SK-N-SH treated with all-trans-retinoic acid at 6 μM for 48 hours (cell line): Measurements from ENCODE around the gene CNN2.

Experiments
- BACH2 ChIP-seq: fragments of 250-450 bp; sonication (Bioruptor Pico); IDR thresholded peaks from 2 replicates; pipeline ENCODE4 v1.9.0; 2021; ENCODE audit warnings: mild to moderate bottlenecking, borderline replicate concordance
- ISL1 ChIP-seq: fragments of 250-450 bp; sonication (Bioruptor Pico); IDR thresholded peaks from 2 replicates; pipeline ENCODE4 v2.1.2; 2022; ENCODE audit warnings: mild to moderate bottlenecking, moderate library complexity
- RARB ChIP-seq: fragments of 250-450 bp; sonication (Bioruptor Pico); IDR thresholded peaks from 2 replicates; pipeline ENCODE4 v1.8.0; 2021; ENCODE audit warnings: mild to moderate bottlenecking, moderate library complexity
- TOX ChIP-seq: fragments of 250-450 bp; sonication (Bioruptor Pico); IDR thresholded peaks from 2 replicates; pipeline ENCODE4 v1.8.0; 2021; ENCODE audit warnings: mild to moderate bottlenecking, moderate library complexity, borderline replicate concordance
- ZFP30 ChIP-seq: fragments of 450-650 bp; formaldehyde crosslinking; IDR thresholded peaks from 2 replicates; pipeline ENCODE4 v1.5.0; 2022; ENCODE audit warnings: mild to moderate bottlenecking, moderate library complexity
- ZNF70 ChIP-seq: fragments of 450-650 bp; formaldehyde crosslinking; IDR thresholded peaks from 2 replicates; pipeline ENCODE4 v1.5.0; 2020; ENCODE audit warnings: mild to moderate bottlenecking, moderate library complexity
- TF ChIP-seq, protein P1 (sequence below): fragments of 250-450 bp; sonication (Bioruptor Pico); IDR thresholded peaks from 2 replicates; pipeline ENCODE4 v1.5.0; 2020; ENCODE audit warnings: mild to moderate bottlenecking, moderate library complexity
- TF ChIP-seq, protein P2 (sequence below): fragments of 250-450 bp; sonication (Bioruptor Pico); IDR thresholded peaks from 2 replicates; pipeline ENCODE4 v1.8.0; 2021; ENCODE audit warnings: low read depth, mild to moderate bottlenecking, moderate library complexity, borderline replicate concordance

GRCh38 chr19:988510-988909 is 37.9 kb upstream of the CNN2 start:
- TF ChIP-seq TOX: no peak
- TF ChIP-seq ZFP30 (CRISPR knock-in tag): no peak
- TF ChIP-seq, protein P1, sequence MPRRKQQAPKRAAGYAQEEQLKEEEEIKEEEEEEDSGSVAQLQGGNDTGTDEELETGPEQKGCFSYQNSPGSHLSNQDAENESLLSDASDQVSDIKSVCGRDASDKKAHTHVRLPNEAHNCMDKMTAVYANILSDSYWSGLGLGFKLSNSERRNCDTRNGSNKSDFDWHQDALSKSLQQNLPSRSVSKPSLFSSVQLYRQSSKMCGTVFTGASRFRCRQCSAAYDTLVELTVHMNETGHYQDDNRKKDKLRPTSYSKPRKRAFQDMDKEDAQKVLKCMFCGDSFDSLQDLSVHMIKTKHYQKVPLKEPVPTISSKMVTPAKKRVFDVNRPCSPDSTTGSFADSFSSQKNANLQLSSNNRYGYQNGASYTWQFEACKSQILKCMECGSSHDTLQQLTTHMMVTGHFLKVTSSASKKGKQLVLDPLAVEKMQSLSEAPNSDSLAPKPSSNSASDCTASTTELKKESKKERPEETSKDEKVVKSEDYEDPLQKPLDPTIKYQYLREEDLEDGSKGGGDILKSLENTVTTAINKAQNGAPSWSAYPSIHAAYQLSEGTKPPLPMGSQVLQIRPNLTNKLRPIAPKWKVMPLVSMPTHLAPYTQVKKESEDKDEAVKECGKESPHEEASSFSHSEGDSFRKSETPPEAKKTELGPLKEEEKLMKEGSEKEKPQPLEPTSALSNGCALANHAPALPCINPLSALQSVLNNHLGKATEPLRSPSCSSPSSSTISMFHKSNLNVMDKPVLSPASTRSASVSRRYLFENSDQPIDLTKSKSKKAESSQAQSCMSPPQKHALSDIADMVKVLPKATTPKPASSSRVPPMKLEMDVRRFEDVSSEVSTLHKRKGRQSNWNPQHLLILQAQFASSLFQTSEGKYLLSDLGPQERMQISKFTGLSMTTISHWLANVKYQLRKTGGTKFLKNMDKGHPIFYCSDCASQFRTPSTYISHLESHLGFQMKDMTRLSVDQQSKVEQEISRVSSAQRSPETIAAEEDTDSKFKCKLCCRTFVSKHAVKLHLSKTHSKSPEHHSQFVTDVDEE (CRISPR knock-in tag): no peak
- no peak for TF ChIP-seq RARB (CRISPR knock-in tag)
- TF ChIP-seq, protein P2, sequence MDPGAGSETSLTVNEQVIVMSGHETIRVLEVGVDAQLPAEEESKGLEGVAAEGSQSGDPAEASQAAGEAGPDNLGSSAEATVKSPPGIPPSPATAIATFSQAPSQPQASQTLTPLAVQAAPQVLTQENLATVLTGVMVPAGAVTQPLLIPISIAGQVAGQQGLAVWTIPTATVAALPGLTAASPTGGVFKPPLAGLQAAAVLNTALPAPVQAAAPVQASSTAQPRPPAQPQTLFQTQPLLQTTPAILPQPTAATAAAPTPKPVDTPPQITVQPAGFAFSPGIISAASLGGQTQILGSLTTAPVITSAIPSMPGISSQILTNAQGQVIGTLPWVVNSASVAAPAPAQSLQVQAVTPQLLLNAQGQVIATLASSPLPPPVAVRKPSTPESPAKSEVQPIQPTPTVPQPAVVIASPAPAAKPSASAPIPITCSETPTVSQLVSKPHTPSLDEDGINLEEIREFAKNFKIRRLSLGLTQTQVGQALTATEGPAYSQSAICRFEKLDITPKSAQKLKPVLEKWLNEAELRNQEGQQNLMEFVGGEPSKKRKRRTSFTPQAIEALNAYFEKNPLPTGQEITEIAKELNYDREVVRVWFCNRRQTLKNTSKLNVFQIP: no peak
- TF ChIP-seq ZNF70: no peak
- no peak for TF ChIP-seq ISL1 (CRISPR knock-in tag)
- TF ChIP-seq BACH2 (CRISPR knock-in tag): no peak
